NCI-H748 (cell line): Measurements from ENCODE around the gene ABHD11.
A peak's percentile ranks its signal among the peaks of the same experiment; 100 is the strongest.
"Not testable (repeated sequence)": the region's sequence is repeated elsewhere in the genome, so short reads cannot be mapped to it uniquely, and the experiment has no call there.

Experiments
- DNase-seq: peaks from one replicate; lab custom pipeline; 2025; ENCODE audit not compliant: unreplicated experiment; lab: John Stamatoyannopoulos, UW

Gene ABHD11

GRCh38 chr7:73719806-73720169 is 18.8 kb downstream of the ABHD11 start:
- no peak for DNase-seq

GRCh38 chr7:73718905-73719805 is 19.4 kb downstream of the ABHD11 start, which contains the start of gene STX1A:
Gene STX1A, minus strand, starts transcription at chr7:73719669. Its CDS starts 38 bp downstream, at chr7:73719631.
- DNase-seq, result peak; percentile 79

GRCh38 chr7:73718438-73718881 is 20.1 kb downstream of the ABHD11 start:
- DNase-seq, result no peak

GRCh38 chr7:73717991-73718405 is 20.6 kb downstream of the ABHD11 start:
- DNase-seq, result no peak

- DNase-seq, result no peak
Measured at GRCh38 chr7:73717025-73717807, 21.4 kb downstream of the ABHD11 start.

- DNase-seq, result no peak
Measured at GRCh38 chr7:73716318-73716890, 22.2 kb downstream of the ABHD11 start.

GRCh38 chr7:73715648-73716317 is 22.8 kb downstream of the ABHD11 start:
- peak; percentile 22 for DNase-seq

GRCh38 chr7:73713319-73713718 is 25.3 kb downstream of the ABHD11 start:
- not testable (repeated sequence) for DNase-seq

- no peak for DNase-seq
Measured at GRCh38 chr7:73712773-73713172, 25.8 kb downstream of the ABHD11 start.

- no peak for DNase-seq
Measured at GRCh38 chr7:73708961-73709549, 29.5 kb downstream of the ABHD11 start.

GRCh38 chr7:73707045-73707631 is 31.5 kb downstream of the ABHD11 start:
- DNase-seq, result no peak

- no peak for DNase-seq
Measured at GRCh38 chr7:73706126-73707044, 32.2 kb downstream of the ABHD11 start.

- DNase-seq, result no peak
Measured at GRCh38 chr7:73705551-73705920, 33.1 kb downstream of the ABHD11 start.

GRCh38 chr7:73704640-73705550 is 33.7 kb downstream of the ABHD11 start:
- DNase-seq, result no peak

- no peak for DNase-seq
Measured at GRCh38 chr7:73703757-73704639, 34.6 kb downstream of the ABHD11 start.

GRCh38 chr7:73703225-73703624 is 35.4 kb downstream of the ABHD11 start:
- no peak for DNase-seq

- DNase-seq, result no peak
Measured at GRCh38 chr7:73702665-73703064, 35.9 kb downstream of the ABHD11 start.
